ENCODE data around the gene RCBTB2. TPM values are rescaled to one million over a fixed set of nuclear protein-coding genes. Genes with fewer than 3 reads are reported as not detected.

The RCBTB2 gene
- 1.1 to 2.0 TPM (median 1.5 TPM) in 5 replicates for total RNA-seq (2022; extraction: Qiagen RNA extraction)

GRCh38 chr13:48532506-48533499 lies at the start of gene RCBTB2:
RCBTB2 (minus strand) TSS chr13:48533080; CDS start chr13:48521939, 11,141 bp downstream.

Other genes starting within 250 kb of the RCBTB2 start
- 11.9 to 21.6 TPM (median 12.9 TPM) in 5 replicates for gene RB1, start 229.3 kb downstream of the RCBTB2 start, total RNA-seq (2022; extraction: Qiagen RNA extraction)
- 0.34 to 1.2 TPM (median 1.0 TPM) in 5 replicates for gene LPAR6, start 120.0 kb downstream of the RCBTB2 start, total RNA-seq (2022; extraction: Qiagen RNA extraction)
- gene CYSLTR2, start 120.8 kb upstream of the RCBTB2 start, total RNA-seq (2022; extraction: Qiagen RNA extraction) = not detected in 5 replicates